Ishikawa (cell line): ENCODE measurements around the gene MS4A7.

Experiments
- CEBPB ChIP-seq: IDR thresholded peaks from 2 replicates; pipeline ENCODE4 v1.6.1; 2012
- CREB1 ChIP-seq: IDR thresholded peaks from 2 replicates; pipeline ENCODE4 v1.6.1; 2012; ENCODE audit warnings: low read depth
- EGR1 ChIP-seq: IDR thresholded peaks from 2 replicates; pipeline ENCODE4 v1.6.1; 2012
- EP300 ChIP-seq: IDR thresholded peaks from 2 replicates; pipeline ENCODE4 v1.6.1; 2012; ENCODE audit warnings: borderline replicate concordance
- FOXM1 ChIP-seq: IDR thresholded peaks from 2 replicates; pipeline ENCODE4 v1.6.1; 2012; ENCODE audit warnings: low read depth, borderline replicate concordance
- RAD21 ChIP-seq: IDR thresholded peaks from 2 replicates; pipeline ENCODE4 v1.6.1; 2012; ENCODE audit warnings: low read depth
- TAF1 ChIP-seq: IDR thresholded peaks from 2 replicates; pipeline ENCODE4 v1.6.1; 2012; ENCODE audit warnings: low read depth, mild to moderate bottlenecking
- TCF12 ChIP-seq: IDR thresholded peaks from 2 replicates; pipeline ENCODE4 v1.6.1; 2012; ENCODE audit warnings: low read depth
- YY1 ChIP-seq: IDR thresholded peaks from 2 replicates; pipeline ENCODE4 v1.6.1; 2012; ENCODE audit warnings: low read depth
- TF ChIP-seq, protein P1 (sequence below): IDR thresholded peaks from 2 replicates; pipeline ENCODE4 v1.6.1; 2012
- TF ChIP-seq, protein P2 (sequence below): IDR thresholded peaks from 2 replicates; pipeline ENCODE4 v1.6.1; 2012; ENCODE audit warnings: low read depth, mild to moderate bottlenecking
- TF ChIP-seq, protein P3 (sequence below): IDR thresholded peaks from 2 replicates; pipeline ENCODE4 v1.6.1; 2012

DNA sequence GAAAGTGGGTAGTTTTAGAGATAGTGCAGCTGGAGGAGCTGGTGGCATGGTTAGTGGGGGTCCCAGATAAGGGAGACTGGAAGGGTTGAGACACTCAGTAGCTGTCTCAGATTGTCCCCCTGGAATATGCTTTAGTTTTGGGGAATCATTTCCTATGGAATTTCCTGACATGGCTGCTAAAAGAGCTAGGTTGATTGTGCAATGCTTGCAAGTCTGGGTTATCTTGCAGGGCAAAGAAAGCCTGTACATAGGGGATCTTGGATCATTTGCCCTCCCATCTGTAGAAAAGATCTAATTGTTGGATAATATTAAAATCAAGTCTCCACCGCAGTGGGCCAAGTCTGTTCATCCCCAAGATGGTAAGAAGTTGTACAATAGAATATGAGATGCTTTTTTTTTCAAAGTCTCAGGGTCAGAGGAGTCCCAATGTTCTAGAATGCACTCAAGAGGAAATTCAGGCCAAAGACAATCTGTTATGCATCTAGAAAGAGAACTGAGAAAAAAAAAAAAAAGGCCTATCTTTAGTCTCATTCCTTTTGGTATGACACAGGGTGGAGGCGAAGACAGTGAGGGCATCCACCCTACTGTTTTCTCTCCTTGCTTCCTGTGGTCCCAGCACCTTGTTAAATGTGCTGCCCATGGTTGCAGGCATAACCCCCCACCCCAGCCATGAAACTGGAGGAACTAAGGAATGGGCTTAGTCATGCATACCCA is 31.1 kb upstream of the MS4A7 start:
- TF ChIP-seq, protein P1, sequence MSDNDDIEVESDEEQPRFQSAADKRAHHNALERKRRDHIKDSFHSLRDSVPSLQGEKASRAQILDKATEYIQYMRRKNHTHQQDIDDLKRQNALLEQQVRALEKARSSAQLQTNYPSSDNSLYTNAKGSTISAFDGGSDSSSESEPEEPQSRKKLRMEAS = no peak
- TF ChIP-seq EP300 (no peak), EGR1 (no peak), RAD21 (no peak), YY1 (no peak), TCF12 (no peak), CEBPB (no peak), FOXM1 (no peak), CREB1 (no peak), TAF1 (no peak)
- TF ChIP-seq, protein P2, sequence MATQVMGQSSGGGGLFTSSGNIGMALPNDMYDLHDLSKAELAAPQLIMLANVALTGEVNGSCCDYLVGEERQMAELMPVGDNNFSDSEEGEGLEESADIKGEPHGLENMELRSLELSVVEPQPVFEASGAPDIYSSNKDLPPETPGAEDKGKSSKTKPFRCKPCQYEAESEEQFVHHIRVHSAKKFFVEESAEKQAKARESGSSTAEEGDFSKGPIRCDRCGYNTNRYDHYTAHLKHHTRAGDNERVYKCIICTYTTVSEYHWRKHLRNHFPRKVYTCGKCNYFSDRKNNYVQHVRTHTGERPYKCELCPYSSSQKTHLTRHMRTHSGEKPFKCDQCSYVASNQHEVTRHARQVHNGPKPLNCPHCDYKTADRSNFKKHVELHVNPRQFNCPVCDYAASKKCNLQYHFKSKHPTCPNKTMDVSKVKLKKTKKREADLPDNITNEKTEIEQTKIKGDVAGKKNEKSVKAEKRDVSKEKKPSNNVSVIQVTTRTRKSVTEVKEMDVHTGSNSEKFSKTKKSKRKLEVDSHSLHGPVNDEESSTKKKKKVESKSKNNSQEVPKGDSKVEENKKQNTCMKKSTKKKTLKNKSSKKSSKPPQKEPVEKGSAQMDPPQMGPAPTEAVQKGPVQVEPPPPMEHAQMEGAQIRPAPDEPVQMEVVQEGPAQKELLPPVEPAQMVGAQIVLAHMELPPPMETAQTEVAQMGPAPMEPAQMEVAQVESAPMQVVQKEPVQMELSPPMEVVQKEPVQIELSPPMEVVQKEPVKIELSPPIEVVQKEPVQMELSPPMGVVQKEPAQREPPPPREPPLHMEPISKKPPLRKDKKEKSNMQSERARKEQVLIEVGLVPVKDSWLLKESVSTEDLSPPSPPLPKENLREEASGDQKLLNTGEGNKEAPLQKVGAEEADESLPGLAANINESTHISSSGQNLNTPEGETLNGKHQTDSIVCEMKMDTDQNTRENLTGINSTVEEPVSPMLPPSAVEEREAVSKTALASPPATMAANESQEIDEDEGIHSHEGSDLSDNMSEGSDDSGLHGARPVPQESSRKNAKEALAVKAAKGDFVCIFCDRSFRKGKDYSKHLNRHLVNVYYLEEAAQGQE = no peak
- TF ChIP-seq, protein P3, sequence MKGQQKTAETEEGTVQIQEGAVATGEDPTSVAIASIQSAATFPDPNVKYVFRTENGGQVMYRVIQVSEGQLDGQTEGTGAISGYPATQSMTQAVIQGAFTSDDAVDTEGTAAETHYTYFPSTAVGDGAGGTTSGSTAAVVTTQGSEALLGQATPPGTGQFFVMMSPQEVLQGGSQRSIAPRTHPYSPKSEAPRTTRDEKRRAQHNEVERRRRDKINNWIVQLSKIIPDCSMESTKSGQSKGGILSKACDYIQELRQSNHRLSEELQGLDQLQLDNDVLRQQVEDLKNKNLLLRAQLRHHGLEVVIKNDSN = no peak
